Raji (cell line): ENCODE results near the gene ACTL9.

Experiments
- POLR2A ChIP-seq: IDR thresholded peaks from 2 replicates; pipeline ENCODE4 v1.6.1; 2011; ENCODE audit warnings: low read depth, low read length, control low read depth; ENCODE audit not compliant: insufficient read depth

Gene ACTL9

GRCh38 chr19:8690753-8691539 lies 7.6 kb downstream of the ACTL9 start:
- TF ChIP-seq POLR2A, result no peak

DNA sequence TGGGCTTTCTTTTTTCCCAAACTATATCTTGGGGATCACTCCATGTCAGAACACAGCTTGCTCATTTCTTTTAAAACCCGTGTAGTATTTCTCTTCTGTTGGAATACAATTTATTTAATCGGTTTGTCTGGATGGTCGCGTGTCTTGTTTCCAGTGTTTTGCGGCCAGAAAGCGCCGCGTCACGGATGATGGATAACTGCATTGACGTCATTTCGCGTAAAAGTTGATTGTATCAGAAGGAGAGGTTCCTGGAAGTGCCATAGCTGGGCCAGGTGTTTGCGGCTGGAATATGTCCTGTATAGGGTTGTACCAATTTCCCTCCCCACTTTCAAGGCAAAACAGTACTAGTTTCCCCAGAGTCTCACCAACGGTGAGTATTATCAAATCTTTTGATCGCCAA lies 9.7 kb downstream of the ACTL9 start:
- TF ChIP-seq POLR2A, result no peak

- TF ChIP-seq POLR2A, result no peak
These were observed 12.0 kb downstream of the ACTL9 start for GRCh38 chr19:8686549-8686948.

DNA sequence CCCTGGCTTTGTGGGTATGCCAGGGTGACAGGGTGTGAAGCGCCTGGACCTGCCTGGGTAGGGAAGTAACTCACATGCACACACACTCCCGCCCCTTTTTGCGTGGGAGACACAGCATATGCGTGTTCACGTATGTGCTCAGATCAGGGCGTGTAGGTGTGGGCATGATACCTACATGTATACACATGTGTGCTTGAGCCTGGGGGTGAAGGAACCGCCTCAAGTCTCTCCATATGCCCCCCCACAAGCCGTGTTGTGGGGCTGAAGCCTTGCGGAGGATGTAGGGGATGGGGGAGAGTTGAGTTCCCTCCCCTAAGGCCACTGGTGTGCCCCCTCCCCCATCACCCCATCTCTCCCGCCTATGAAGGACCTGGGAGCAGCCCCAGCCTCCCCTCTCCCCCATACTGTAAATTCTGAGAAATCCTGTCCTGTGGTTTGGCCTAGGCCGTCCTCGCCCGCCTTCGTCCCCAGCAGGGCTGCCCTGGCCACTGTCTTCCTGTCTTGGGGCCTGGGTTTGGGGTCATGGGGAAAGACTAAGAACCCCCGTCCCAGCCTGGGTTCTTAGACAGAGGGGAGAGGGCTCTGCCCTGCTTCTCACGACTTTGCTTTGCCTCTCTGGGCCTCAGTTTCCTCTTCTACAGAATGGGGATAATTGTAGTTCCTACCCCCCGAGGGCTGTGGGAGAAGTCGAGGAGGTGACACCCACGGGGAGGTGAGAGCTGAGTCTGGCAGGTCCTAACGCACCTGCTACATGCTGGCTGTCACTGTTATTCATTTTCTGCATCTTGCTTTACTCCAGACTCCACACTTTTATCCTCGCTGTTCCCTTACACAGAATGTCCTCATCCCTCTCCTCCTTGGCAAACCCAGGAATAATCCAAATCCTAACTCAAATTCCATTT lies 14.3 kb downstream of the ACTL9 start:
- TF ChIP-seq POLR2A, result no peak

- no peak for TF ChIP-seq POLR2A
These were observed 15.7 kb downstream of the ACTL9 start for GRCh38 chr19:8682931-8683330.

DNA sequence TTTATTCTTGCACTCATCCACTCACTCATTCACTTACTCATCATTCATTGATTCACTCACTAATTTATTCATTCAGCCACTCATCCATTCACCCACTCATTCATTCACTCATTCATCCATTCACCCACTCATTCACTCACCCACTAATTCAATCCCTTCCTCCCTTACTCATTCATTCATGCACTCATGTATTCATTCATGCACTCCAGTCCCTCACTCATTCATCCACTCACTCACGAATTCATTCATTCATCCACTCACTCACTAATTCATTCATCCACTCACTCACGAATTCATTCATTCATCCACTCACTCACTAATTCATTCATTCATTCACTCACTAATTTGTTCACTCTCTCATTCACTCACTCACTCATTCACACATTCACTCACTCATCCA lies 16.1 kb downstream of the ACTL9 start:
- TF ChIP-seq POLR2A, result no peak

DNA sequence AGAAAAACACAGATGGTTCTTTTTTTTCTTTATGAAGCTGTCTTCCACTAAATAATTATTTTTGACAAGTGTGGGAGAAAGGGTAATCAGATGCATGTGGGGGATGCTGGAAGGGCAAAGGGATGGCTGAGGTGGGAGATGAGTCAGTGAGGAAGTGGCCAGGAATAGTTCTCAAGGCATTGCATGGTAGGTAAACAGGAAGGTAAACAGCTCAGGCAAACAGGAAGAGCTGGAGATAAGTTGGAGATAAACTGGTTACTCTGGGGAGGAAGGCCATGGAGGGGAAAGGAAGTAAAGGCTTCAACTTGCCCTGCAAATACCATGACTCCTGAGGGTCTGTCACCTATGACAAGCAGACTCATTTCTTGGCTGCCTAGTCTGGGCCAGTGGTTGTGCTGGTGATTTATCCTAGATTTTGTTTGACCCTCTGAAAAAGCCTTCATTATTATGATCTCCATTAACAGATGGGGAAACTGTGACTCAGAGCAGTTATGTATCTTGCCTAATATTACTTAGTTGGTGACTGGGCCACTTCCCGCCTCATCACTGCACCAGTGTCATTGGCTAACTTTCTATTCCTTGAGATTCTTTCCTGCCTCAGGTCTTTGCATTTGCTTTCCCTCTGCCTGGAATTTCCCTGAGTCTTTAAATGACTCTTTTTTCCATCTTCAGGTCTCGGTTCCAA lies 17.1 kb downstream of the ACTL9 start:
- no peak for TF ChIP-seq POLR2A

- TF ChIP-seq POLR2A, result no peak
These were observed 17.8 kb downstream of the ACTL9 start for GRCh38 chr19:8680676-8681344.

DNA sequence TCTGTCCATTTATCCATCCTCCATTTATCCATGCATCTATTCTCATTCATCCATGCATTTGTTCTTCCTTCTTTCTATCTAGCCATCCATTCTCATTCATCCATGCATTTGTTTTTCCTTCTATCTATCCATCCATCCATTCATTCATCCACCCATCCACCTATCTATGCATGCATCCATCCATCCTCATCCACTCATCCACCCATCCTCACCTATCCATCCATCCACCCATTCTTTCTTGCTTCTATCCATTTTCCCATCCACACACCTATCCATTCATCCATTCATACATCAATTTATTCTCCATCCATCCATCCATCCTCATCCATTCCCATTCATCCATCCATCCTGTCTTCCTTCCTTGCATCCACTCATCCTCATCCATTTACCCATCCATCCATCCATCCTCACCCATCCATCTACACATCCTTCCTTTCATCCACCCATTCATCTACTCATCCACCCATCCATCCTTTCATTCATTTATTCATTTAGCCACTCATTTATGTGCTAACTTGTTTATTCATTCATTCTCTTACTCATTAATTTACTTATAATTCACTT lies 20.3 kb downstream of the ACTL9 start:
- TF ChIP-seq POLR2A, result no peak

GRCh38 chr19:8675066-8675465 lies 23.5 kb downstream of the ACTL9 start:
- TF ChIP-seq POLR2A, result no peak

GRCh38 chr19:8673276-8673891 lies 25.2 kb downstream of the ACTL9 start:
- TF ChIP-seq POLR2A, result no peak

GRCh38 chr19:8666814-8667405 lies 31.7 kb downstream of the ACTL9 start:
- no peak for TF ChIP-seq POLR2A

DNA sequence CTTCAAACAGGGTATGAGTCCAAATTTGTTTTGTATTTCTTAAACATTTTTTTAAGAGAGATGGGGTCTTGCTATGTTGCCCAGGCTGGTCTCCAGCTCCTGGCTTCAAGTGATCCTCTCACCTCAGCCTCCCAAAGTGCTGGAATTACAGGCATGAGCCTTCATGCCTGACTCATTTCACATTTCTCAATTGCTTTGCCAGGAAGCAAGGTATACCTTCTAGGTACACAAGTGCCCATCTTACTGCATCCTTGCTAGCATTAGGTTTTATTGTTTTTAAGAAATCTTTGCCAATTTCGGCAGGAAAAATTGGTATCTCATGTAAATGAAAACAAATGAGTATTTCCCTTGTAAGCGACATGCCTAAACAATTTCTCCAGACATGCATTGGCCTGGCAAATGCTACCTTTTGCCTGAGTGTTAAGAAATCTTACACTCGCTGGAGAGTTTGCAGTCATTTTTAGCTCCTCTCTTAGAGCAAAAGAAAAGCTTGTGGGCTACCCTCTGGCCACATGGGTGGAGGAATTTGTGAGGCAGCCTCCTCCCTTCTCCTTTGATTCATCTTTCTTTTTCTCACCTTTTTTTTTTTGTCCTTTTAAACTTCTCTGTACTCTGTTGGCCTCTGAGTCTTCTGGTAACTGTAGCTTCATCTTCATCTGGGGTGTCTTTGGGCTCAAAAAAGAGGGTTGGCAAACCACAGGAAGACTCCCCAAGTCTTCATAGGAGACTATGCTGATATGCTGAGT lies 33.0 kb downstream of the ACTL9 start:
- TF ChIP-seq POLR2A, result no peak

DNA sequence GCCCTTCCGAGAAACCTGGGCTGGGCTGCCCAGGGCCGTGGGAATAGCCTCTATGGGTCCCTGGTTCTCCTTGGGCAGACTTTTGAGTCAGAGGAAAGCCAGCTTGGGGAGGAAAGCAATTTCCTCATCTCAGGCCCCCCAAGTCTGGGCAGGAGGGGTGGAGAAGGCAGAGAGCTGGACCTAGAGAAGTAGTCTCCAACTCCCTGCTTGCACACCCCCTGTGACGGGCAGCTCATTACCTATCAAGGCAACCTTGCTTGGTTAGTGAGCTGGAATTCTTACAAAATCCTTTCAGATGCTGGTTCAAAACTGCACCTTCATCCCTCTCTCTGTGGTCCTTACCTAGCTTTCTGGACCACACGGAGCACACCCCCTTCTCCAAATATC lies 33.9 kb downstream of the ACTL9 start:
- no peak for TF ChIP-seq POLR2A
